Keratinocyte (primary cell): ENCODE measurements around the gene PARP1.

ENCODE experiments used
- CTCF ChIP-seq, 3 experiments: IDR thresholded peaks in 1 of 3; conservative IDR thresholded peaks in 1 of 3; optimal IDR thresholded peaks in 1 of 3; 2 replicates in 2 of 3; 3 replicates in 1 of 3; pipeline versions ENCODE3 to v1.5.1; 2011; ENCODE audit warnings: low read length in 3 of 3, mild to moderate bottlenecking in 3 of 3, moderate library complexity in 2 of 3, control low read depth in 1 of 3, inconsistent platforms in 1 of 3; ENCODE audit not compliant: insufficient read depth in 2 of 3; ENCODE audit errors: extremely low read depth in 1 of 3
- EZH2 ChIP-seq: IDR thresholded peaks from one replicate; pipeline ENCODE4 v1.6.1; 2012; ENCODE audit warnings: inconsistent platforms, mild to moderate bottlenecking, low read length, moderate library complexity

DNA sequence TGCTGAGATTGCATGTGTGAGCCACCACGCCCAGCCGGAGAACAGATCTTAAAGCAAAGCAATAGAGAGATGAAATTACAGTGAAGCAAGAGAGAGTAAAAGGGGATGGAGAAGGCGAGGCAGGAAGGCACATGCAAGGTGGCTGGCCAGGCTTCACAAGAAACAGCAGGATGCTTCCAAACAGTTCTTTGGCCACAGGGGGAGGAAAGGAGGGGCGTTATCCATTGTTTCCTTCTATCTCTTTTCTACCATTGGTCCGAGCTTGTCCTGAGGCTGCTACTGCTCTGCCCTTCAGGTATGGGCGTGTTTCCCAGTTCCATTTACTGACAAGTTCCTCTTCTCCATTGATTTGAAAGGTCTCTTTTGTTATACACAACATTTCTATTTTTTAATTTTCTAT is 33.7 kb upstream of the PARP1 start:
- no peak for TF ChIP-seq CTCF (optimal IDR thresholded peaks at IDR 0.05 in 1 of 3, IDR thresholded peaks at IDR 0.05 in 1 of 3, conservative IDR thresholded peaks at IDR 0.05 in 1 of 3; ENCODE audit: extremely low read depth in 1 of 3, insufficient read depth in 2 of 3, low read length in 3 of 3)
- TF ChIP-seq EZH2, result no peak
